HG02642 (cell line): ENCODE data around the gene ARHGAP9.
"Not testable (repeated sequence)": the region's sequence is repeated elsewhere in the genome, so short reads cannot be mapped to it uniquely, and the experiment has no call there.

Source experiments
- ATAC-seq: cut with Tn5 transposase; IDR thresholded peaks from one replicate; pipeline ENCODE4 v1.9.1; 2021; ENCODE audit warnings: mild to moderate bottlenecking; ENCODE audit not compliant: unreplicated experiment, poor library complexity

The ARHGAP9 gene

GRCh38 chr12:57446292-57446960 lies 33.2 kb downstream of the ARHGAP9 start:
- no peak for ATAC-seq

GRCh38 chr12:57444744-57445143 lies 34.9 kb downstream of the ARHGAP9 start:
- no peak for ATAC-seq

DNA sequence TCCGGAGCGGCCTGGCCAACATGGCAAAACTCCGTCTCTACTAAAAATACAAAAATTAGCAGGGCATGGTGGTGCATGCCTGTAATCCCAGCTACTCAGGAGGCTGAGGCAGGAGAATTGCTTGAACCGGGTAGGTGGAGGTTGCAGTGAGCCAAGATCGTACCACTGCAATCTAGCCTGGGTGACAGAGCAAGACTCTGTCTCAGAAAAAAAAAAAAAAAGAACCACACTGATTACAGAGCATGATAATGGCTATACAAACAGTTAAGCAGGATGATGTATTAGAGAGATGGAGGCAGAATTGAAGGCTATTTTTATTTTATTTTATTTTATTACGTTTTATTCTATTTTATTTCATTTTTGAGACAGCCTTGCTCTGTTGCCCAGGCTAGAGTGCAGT lies 35.3 kb downstream of the ARHGAP9 start:
- ATAC-seq = not testable (repeated sequence)

GRCh38 chr12:57441846-57442427 lies 37.7 kb downstream of the ARHGAP9 start:
- no peak for ATAC-seq

GRCh38 chr12:57441393-57441792 lies 38.3 kb downstream of the ARHGAP9 start:
- not testable (repeated sequence) for ATAC-seq

DNA sequence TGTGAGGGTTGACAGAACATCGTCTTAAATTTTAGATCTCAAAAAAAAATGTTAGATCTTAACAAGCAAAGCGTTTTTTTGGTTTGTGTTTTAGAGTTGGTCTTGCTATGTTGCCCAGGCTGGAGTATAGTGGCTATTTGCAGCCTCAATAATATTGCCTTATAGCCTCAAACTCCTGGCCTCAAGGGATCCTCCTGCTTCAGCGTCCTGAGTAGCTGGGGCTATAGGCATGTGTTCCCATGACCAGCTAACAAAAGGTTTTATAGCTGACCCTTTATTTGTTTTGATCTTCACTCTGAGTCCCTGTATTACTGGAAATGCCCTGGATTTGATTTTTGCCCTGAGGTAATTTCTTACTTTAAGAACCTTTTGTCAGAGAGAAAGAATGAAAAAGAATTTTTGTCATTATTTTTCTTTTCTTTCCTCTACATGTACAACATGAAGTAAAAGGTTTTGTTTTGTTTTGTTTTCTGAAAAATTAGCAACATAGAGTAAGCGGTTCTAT lies 39.9 kb downstream of the ARHGAP9 start:
- no peak for ATAC-seq

DNA sequence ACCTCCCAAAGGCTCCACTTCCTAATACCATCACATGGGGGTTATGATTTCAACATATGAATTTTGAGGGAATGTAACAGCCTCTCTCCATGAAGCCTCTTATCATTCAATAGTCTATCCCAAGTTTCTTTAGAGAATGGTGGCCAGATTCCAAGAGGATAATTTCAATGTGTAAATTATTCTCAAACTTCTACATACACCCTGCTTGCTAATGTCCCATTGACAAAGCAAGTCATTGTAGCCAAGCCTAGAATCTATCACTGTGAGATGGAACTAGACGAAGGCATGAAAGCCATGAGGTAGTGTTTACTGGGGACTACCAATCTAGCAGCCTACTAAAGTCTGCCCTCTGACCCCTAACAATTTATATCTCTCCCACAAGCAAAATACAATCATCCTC lies 41.3 kb downstream of the ARHGAP9 start:
- no peak for ATAC-seq

DNA sequence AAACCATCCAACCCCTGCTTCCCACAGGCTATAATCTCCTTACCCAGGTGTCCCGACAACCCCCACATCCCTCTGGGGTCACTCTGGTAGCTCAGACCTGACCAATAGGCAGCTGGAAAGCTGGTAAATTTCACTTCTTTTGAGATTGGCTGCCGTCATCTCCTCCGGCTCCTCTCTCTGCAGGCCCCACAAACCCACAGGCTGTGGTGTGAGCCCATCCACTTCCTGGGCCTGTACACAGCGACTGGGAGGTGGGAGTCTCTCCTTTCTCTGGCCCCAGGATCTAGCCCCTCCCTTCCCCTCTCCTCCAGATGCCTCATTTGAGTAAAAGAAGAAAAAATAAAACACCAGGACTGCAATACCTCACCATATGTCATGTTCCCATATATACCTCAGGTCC lies 44.4 kb downstream of the ARHGAP9 start:
- ATAC-seq = no peak

DNA sequence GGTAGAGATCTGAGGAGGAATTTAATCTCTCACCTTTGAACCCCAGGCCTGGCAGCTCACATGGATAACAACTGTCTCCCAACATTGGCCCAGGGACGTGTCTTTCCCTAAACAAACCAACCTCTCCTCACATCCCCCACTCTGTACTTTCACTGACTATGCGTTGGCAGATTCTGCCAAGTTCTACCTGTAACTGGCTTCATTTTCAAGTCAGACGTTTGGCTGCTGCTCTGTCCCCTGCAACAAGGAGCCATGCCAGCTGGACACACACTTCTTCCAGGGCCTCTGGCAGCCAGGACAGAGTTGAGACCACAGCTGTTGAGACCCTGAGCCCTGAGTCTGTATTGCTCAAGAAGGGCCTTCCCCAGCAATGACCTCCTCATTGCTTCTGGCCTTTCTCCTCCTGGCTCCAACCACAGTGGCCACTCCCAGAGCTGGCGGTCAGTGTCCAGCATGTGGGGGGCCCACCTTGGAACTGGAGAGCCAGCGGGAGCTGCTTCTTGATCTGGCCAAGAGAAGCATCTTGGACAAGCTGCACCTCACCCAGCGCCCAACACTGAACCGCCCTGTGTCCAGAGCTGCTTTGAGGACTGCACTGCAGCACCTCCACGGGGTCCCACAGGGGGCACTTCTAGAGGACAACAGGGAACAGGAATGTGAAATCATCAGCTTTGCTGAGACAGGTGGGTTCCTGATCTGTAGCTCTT lies 45.0 kb downstream of the ARHGAP9 start, which contains the start of gene INHBC:
Gene INHBC (plus strand): TSS at position 268 of the 707 bp plus-strand sequence. CDS start 103 bp downstream, at position 371.
- ATAC-seq = no peak

- ATAC-seq = no peak
Measured at GRCh38 chr12:57433370-57433769, 46.3 kb downstream of the ARHGAP9 start.

DNA sequence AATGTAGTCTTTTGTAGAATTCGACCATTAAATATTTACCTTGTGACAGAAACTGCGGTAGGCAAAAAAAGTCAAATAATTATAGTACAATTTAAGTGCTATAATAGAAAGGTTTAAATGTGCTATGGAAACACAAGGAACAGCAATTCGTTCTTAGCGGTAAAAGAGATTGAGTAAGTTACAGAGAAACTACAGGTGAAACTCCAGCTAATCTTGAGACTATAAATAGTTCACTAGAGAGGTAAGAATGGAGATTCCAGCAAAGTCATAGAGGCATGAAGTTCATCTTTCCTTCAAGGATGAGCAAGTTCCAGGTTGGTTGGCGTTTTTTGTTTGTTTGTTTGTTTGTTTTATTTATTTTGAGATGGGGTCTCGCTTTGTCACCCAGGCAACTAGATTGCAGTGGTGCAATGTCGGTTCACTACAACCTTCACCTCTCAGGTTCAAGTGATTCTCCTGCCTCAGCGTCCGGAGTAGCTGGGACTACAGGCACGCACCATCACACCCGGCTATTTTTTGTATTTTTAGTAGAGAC lies 47.9 kb downstream of the ARHGAP9 start:
- no peak for ATAC-seq

DNA sequence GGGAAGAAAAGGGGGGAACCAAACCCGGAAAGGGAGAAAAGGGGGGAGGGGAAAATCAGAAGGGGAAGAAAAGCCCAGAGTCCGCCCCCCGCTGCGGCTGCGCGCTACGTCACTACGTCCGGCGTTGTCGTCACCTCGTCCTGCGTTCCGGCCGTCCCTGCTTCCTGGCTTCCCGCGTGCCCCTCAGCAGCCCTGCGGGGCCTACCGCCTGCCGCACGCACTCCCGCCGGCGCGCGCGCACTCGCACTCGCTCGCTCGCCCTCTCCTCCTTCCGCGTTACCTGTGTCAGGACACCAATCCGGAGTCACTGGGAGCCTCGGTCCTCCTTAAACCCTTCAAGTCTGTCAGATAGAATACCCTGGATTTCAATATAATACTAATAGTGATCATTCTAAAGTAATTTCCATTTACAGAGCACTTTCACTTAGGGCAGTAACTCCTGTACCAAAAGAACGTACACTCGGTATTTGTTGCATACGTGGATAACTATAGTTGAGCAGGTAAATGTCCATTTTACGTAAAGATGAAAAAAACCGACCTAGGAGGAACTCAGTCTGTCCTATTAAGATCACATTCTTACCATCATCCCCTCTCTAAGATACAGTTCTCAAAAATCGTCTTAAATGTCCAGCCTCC lies 48.6 kb downstream of the ARHGAP9 start, which contains the start of gene R3HDM2:
Gene R3HDM2 (minus strand): TSS at position 113 of the 636 bp plus-strand sequence. CDS start 120,615 bp downstream, outside the sequence.
- ATAC-seq = peak; percentile 96

DNA sequence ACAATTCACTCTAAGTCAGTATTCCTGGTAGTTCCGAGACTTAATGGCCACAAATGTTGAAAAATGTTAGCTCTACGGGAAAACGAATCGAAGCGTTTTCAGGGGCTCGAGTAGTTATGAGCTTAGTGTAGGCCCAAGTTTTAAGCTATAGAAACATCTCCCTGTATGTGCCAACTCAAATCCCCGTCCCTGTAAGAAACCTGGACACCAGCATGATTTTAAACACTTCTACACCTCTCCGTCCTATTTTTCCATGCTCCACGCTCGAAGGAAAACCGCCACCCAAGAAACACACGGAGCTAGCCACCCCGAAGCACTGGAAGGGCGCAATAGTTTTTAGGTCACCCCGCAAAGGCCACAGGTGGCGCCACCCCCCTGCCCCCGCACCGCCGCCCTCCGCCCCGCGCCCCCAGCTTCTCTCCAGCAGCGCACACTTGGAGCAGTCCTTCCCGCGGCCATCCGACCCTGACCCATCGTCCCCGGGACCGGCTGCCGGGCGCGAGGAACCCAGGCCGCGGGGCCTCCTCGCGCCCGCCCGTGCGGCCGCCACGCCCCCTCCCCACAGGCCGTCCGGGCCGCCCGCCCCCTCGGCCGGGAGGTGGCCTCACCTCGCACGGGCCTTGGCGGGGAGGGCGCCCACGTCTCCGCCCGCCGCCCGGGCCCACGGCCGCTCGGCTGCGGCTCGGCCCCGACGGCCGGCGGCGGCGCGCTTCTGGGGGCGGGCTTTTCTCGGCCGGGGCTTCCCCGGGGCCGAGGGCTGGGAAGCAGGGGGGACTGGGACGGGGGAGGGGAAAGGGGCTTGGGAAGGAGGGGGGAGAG lies 49.3 kb downstream of the ARHGAP9 start:
- peak; percentile 69 for ATAC-seq

DNA sequence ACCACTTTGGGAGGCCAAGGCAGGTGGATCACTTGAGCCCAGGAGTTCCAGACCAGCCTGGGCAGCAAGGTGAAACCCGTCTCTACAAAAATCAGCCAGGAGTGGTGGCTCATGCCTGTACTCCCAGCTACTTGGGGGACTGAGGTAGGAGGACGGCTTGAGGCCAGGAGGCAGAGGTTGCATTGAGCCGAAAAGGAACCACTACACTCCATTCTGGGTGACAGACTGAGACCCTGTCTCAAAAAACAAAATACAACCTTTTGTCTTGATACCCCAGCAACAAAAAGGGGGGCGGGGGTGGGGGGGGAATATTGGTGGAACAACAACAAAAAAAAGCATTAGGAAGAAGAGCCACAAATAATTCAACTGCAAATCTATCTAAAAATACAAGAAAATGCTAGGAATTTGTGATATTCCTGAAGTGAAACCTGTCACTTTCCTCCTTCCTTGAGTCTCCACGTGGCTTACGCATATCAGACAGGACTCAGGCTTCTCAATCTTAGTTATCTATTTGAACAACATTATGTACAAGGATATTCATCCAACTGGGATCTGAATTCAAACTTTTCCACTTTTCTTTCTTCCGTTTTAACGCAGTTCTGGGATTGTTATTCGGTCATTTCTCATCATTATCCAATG lies 50.1 kb downstream of the ARHGAP9 start:
- ATAC-seq = no peak

GRCh38 chr12:57428965-57429364 lies 50.7 kb downstream of the ARHGAP9 start:
- no peak for ATAC-seq

- not testable (repeated sequence) for ATAC-seq
Measured at GRCh38 chr12:57426948-57427347, 52.7 kb downstream of the ARHGAP9 start.
